ENCODE results near the gene LHFPL5. TPM values are rescaled to one million over a fixed set of nuclear protein-coding genes. Genes with fewer than 3 reads are reported as not detected.
A peak's percentile ranks its signal among the peaks of the same experiment; 100 is the strongest.

Gene LHFPL5
- total and polyA plus RNA-seq, 2 of the 13 experiments (the other 11 are each of a cell fraction or from before 2014, with no cell fraction given) = 0.03 TPM; not detected in 1

DNA sequence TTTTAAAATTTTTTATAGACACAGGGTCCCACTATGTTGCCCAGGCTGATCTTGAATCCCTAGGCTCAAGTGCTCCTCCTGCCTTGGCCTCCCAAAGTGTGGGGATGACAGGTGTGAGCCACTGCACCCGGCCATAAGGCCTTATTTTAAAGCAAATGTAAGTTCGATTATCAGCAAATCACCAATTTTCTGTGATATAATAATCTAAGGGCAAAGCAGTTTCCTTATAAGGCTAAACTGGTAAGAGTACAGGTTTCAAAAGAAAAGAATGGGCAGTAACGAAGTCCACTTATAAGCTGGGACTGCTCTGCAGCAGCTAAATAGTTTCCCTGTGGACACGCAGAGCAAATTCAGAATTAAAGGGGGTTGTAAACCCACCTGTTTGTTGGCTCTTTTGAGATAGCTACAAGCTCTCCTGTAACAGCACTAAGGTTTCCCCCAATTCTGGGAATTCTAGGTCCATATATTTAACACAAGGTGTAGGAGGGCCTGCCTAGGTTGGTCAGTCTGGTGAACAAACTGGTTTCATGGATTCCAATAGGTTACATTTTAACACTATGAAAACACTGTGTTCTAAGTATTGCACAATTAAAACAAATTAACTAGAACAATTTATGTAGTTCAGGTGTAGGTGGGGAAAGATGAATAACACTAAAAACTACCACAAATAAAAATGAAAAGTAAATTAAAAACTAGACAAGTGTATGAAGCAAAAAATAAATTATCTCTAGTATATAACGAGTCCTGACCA is 26.3 kb downstream of the LHFPL5 start (continued):
- TF ChIP-seq, protein P1, sequence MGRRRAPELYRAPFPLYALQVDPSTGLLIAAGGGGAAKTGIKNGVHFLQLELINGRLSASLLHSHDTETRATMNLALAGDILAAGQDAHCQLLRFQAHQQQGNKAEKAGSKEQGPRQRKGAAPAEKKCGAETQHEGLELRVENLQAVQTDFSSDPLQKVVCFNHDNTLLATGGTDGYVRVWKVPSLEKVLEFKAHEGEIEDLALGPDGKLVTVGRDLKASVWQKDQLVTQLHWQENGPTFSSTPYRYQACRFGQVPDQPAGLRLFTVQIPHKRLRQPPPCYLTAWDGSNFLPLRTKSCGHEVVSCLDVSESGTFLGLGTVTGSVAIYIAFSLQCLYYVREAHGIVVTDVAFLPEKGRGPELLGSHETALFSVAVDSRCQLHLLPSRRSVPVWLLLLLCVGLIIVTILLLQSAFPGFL (CRISPR knock-in tag; IDR thresholded peaks at IDR 0.05) = no peak
- TF ChIP-seq, protein P2, sequence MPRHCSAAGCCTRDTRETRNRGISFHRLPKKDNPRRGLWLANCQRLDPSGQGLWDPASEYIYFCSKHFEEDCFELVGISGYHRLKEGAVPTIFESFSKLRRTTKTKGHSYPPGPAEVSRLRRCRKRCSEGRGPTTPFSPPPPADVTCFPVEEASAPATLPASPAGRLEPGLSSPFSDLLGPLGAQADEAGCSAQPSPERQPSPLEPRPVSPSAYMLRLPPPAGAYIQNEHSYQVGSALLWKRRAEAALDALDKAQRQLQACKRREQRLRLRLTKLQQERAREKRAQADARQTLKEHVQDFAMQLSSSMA (CRISPR knock-in tag; IDR thresholded peaks at IDR 0.05) = no peak
- TF ChIP-seq ZSCAN29 (CRISPR knock-in tag; conservative IDR thresholded peaks at IDR 0.05) (0 out of 2 replicates have a peak, but pooled peaks have one; percentile 43), ZNF263 (CRISPR knock-in tag; IDR thresholded peaks at IDR 0.05) (peak; percentile 60; the same call in 1 of the 2 replicates), KLF16 (CRISPR knock-in tag; IDR thresholded peaks at IDR 0.05) (no peak), ZNF552 (CRISPR knock-in tag; IDR thresholded peaks at IDR 0.05; ENCODE audit: borderline replicate concordance) (no peak), ZEB1 (IDR thresholded peaks at IDR 0.05; ENCODE audit: insufficient replicate concordance, low read depth) (no peak), MIXL1 (CRISPR knock-in tag; IDR thresholded peaks at IDR 0.05) (peak; percentile 62; the same call in 1 of the 2 replicates), ATF1 (CRISPR knock-in tag; IDR thresholded peaks at IDR 0.05) (0 out of 2 replicates have a peak, but pooled peaks have one; percentile 2), ZNF382 (CRISPR knock-in tag; IDR thresholded peaks at IDR 0.05; ENCODE audit: borderline replicate concordance) (no peak), KMT2A (CRISPR knock-in tag; IDR thresholded peaks at IDR 0.05) (no peak), ZNF572 (CRISPR knock-in tag; IDR thresholded peaks at IDR 0.05) (no peak), PLRG1 (conservative IDR thresholded peaks at IDR 0.05) (no peak), ZNF598 (CRISPR knock-in tag; IDR thresholded peaks at IDR 0.05; ENCODE audit: borderline replicate concordance) (no peak), ZNF652 (CRISPR knock-in tag; IDR thresholded peaks at IDR 0.05; ENCODE audit: borderline replicate concordance, low read depth) (0 out of 2 replicates have a peak, but pooled peaks have one; percentile 17), ZNF451 (CRISPR knock-in tag; IDR thresholded peaks at IDR 0.05) (no peak), ZNF776 (CRISPR knock-in tag; IDR thresholded peaks at IDR 0.05) (no peak), SCMH1 (CRISPR knock-in tag; IDR thresholded peaks at IDR 0.05; ENCODE audit: borderline replicate concordance) (no peak), GTF2F1 (IDR thresholded peaks at IDR 0.05; ENCODE audit: low read length) (no peak), AGO1 (IDR thresholded peaks at IDR 0.05; ENCODE audit: low read depth, low read length, poor library complexity, severe bottlenecking) (no peak), HOXA3 (CRISPR knock-in tag; IDR thresholded peaks at IDR 0.05) (no peak)
- TF ChIP-seq, protein P3, sequence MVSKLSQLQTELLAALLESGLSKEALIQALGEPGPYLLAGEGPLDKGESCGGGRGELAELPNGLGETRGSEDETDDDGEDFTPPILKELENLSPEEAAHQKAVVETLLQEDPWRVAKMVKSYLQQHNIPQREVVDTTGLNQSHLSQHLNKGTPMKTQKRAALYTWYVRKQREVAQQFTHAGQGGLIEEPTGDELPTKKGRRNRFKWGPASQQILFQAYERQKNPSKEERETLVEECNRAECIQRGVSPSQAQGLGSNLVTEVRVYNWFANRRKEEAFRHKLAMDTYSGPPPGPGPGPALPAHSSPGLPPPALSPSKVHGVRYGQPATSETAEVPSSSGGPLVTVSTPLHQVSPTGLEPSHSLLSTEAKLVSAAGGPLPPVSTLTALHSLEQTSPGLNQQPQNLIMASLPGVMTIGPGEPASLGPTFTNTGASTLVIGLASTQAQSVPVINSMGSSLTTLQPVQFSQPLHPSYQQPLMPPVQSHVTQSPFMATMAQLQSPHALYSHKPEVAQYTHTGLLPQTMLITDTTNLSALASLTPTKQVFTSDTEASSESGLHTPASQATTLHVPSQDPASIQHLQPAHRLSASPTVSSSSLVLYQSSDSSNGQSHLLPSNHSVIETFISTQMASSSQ (IDR thresholded peaks at IDR 0.05; ENCODE audit: low read depth) = peak; percentile 67; the same call in 1 of the 2 replicates
- TF ChIP-seq, protein P3 (CRISPR knock-in tag; IDR thresholded peaks at IDR 0.05; ENCODE audit: borderline replicate concordance) = peak; percentile 28; the same call in 1 of the 2 replicates
- TF ChIP-seq, protein P4, sequence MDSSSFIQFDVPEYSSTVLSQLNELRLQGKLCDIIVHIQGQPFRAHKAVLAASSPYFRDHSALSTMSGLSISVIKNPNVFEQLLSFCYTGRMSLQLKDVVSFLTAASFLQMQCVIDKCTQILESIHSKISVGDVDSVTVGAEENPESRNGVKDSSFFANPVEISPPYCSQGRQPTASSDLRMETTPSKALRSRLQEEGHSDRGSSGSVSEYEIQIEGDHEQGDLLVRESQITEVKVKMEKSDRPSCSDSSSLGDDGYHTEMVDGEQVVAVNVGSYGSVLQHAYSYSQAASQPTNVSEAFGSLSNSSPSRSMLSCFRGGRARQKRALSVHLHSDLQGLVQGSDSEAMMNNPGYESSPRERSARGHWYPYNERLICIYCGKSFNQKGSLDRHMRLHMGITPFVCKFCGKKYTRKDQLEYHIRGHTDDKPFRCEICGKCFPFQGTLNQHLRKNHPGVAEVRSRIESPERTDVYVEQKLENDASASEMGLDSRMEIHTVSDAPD (CRISPR knock-in tag; IDR thresholded peaks at IDR 0.05) = no peak
